Measurements from ENCODE around the gene MYL6B.
"Not testable (repeated sequence)": the region's sequence is repeated elsewhere in the genome, so short reads cannot be mapped to it uniquely, and the experiment has no call there.

The MYL6B gene

DNA sequence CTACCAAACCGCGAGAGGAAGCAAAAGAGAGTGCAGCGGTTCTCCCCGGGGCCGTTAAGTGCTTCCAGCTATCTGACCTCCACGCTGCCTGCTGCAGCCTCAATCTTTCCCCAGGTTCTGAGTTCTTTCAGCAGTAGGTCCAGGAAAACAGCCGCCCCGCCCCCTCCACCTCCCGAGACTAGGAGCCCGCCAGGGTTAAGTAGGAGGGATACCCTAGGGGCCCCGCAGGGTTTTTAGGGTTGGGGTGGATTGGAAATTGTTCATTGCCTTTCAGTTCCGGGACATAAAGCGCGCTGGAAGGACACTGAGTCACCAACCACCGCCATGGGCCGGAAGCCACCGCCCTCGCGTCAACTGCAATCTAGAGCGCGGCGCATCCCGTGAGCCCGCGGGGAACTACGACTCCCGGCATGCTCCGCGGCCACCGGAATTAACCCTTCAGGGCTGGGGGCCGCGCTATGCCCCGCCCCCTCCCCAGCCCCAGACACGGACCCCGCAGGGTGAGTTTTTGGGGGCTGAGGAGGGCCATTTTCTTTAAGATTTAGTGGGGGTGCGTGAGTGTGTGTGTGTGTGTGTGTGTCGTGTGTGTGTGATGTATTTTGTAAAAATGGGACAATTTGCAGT is at the start of gene MYL6B:
Gene MYL6B (plus strand): TSS at position 456 of the 624 bp plus-strand sequence. CDS start 1,332 bp downstream, outside the sequence.
- peak; percentile 87 for DNase-seq (ENCODE audit: low read depth, low spot score)

DNA sequence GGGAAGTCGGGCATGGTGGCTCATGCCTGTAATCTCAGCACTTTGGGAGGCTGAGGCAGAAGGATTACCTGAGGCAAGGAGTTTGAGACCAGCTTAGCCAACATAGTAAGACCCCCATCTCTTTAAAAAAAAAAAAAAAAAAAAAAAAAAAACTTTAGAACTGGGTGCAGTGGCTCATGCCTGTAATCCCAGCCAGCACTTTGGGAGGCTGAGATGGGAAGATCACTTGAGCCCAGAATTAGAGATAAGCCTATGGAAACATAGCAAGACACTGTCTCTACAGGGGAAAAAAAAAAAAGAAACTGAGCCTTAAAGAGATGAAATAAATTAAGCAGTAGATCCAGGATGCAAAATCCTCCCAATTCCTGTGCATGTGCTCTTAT is 49.7 kb upstream of the MYL6B start:
- no peak for DNase-seq (ENCODE audit: low read depth, low spot score)

DNA sequence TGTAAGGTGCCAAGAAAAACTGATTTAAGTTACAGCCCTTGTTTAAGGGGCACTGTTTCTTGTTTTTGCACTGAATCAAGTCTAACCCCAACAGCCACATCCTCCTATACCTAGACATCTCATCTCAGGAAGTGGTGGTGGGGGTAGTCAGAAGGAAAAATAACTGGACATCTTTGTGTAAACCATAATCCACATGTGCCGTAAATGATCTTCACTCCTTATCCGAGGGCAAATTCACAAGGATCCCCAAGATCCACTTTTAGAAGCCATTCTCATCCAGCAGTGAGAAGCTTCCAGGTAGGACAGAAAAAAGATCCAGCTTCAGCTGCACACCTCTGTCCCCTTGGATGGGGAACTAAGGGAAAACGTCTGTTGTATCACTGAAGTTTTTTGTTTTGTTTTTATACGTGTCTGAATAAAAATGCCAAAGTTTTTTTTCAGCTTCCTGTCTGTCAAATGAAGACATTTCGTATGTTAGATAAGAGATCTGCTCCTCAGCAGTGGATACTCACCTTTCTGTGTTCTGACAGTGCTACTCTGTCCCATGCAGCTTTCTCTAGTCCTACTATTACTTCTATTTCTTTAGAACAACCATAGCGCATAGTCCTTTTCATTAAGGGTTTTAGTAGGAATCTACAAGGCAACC is 49.2 kb upstream of the MYL6B start:
- DNase-seq (ENCODE audit: low read depth, low spot score) = no peak

DNA sequence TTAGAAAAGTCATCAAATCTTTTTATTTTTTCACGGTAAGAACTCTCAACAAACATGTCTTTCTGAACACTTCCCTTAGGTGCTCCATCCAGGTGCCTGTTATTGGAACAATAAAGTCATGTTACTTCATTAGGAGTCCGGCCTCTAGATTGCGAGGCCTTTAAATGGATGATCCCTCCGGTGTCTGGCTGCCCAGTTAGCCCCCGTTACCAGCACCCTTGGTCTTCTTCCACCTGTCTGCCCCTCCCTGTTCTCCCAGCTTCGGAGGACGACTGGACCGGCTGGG is 48.6 kb upstream of the MYL6B start:
- DNase-seq (ENCODE audit: low read depth, low spot score) = no peak

DNA sequence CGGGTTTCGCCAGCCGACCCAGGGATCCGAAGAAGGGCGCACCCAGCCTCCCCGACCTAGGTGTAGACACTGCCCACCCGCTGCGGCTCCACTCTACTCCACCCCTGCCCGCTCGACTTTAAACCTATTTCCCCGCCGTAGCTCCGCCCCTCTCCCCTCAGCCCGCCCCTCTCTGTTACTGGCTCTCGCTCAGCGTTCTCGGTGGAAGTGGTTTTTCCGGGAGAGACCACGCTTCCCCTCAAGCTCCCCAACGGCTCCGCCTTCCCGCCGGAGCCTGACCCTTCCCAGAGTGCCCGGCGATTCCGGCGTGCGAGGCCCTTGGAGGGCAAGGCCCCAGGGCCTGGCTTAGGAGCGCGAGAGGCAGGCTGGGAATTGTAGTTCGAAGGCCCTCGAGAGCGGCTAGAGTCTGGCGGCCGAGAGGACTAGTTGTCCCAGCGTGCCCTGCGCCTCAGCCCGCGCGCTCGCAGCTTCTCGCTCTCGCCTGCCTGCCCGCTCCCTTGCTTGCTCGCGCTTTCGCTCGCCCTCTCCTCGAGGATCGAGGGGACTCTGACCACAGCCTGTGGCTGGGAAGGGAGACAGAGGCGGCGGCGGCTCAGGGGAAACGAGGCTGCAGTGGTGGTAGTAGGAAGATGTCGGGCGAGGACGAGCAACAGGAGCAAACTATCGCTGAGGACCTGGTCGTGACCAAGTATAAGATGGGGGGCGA is 48.1 kb upstream of the MYL6B start, which contains the start of gene PA2G4:
Gene PA2G4 (plus strand): TSS at position 451 of the 706 bp plus-strand sequence. CDS start 179 bp downstream, at position 630.
- peak; percentile 98 for DNase-seq (ENCODE audit: low read depth, low spot score)

DNA sequence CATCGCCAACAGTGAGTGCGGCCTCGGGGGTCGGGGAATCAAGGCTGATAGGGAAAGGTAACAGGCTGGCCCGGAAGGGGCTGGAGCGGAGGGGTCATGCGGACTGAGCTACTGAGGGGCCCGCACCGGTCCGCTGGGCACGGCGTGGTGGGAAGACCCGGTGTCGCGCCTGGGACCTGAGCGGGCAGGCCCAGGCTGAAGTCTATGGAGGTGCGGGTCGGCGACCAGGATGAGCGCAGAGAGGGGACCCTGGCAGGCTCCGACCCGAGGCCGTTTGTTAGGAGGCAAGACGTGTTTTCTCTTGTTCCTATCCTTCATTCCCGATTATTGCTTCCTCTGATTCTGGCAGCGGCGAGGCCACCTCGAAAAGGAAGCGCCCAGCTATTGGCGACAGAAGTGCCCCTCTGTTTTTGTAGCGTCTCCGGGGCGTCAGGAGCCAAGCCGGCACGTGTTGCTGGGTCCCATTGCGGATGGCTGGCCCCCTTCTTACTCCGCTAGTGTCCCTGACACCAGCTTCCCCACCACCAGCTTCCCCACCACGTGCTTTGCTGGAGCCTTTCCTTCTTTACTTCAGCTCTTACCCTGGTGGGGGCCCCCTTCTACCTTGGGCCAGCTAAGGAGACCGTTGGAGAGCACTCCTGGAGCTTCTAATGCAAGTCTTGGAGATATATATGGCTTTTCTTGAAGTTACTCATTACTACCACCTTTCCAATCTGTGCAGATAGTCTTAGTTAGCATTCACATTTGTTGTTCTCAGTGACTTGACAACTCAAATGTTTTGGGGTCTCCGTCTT is 47.4 kb upstream of the MYL6B start:
- no peak for DNase-seq (ENCODE audit: low read depth, low spot score)

DNA sequence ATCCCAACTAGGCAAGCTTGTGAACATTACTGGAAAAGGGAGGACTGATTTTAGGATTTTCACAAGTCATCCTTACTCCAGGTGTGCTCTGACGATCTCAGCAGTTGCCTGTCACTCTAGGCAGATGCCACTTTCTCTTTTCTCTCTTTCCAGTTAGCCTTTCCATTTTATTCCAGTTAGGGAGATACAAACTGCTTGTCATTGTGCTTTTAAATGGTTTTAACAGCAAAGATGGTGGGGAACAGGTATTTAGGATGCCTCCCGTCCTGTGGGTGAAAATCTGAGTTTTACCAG is 46.8 kb upstream of the MYL6B start:
- no peak for DNase-seq (ENCODE audit: low read depth, low spot score)

DNA sequence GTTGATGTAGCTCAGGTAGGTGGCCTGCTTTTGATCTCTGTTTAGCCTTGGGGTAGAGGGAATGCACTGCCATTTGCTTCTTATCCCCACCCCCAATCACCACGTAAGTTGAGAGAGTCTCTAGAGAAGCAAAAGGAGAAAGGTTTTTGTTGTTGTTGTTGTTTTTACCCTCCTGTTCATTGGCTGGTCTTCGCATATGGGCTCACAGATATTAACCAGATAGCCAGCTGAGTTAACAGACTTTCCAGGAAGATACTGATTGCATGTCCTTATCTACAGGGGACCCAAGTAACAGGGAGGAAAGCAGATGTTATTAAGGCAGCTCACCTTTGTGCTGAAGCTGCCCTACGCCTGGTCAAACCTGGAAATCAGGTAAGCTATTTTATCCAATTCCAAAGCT is 45.1 kb upstream of the MYL6B start:
- DNase-seq (ENCODE audit: low read depth, low spot score) = no peak

DNA sequence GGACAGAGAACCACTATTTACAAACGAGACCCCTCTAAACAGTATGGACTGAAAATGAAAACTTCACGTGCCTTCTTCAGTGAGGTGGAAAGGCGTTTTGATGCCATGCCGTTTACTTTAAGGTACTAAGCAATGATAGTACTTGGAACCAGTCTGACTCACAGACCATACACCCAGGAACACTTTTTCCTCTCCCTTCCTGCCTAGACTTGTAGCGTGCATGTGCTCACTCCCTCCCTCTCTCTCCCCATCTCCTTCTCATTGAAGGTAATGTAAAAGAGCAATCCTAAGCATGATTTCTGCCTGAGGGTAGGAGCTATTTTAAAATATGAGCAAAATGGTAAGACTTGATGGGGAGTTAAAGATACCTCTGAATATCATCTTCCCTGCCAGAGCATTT is 41.8 kb upstream of the MYL6B start:
- no peak for DNase-seq (ENCODE audit: low read depth, low spot score)

DNA sequence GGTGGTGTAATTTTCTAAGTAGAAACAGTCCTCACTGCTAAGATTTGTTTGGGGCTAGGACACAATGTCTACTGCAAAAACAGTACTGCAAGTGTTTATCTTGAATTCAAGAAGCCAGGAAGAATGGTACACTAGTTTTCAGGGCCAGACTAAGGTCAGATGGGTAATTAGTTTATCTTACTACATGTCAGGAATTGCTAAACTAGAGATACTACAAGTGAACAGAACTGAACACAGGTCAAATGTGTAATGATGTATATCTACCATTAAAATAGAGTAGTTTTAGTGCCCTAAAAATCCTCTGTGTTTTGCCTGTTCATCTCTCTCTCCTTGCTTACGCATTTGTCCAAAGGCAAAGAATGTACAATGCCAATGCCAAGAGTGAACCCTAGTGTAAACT is 38.3 kb upstream of the MYL6B start:
- DNase-seq (ENCODE audit: low read depth, low spot score) = no peak

DNA sequence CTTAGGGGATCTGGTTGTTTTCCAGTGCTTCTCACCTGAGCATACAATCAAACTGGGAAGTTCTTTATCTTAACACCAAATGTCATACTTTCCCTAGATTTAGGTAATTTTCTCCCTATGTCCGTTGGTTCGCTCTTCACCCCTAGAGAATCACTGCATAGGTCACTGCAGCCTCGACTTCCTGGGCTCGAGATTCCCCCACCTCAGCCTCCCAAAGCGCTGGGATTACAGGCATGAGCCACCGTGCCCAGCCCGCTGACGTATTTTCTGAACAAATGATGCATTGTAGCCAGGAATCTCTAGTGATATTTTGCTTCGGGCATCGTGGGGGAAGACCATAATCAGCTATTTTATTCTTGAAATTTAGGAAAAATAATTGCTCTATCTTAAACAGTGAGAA is 37.1 kb upstream of the MYL6B start:
- DNase-seq (ENCODE audit: low read depth, low spot score) = no peak

DNA sequence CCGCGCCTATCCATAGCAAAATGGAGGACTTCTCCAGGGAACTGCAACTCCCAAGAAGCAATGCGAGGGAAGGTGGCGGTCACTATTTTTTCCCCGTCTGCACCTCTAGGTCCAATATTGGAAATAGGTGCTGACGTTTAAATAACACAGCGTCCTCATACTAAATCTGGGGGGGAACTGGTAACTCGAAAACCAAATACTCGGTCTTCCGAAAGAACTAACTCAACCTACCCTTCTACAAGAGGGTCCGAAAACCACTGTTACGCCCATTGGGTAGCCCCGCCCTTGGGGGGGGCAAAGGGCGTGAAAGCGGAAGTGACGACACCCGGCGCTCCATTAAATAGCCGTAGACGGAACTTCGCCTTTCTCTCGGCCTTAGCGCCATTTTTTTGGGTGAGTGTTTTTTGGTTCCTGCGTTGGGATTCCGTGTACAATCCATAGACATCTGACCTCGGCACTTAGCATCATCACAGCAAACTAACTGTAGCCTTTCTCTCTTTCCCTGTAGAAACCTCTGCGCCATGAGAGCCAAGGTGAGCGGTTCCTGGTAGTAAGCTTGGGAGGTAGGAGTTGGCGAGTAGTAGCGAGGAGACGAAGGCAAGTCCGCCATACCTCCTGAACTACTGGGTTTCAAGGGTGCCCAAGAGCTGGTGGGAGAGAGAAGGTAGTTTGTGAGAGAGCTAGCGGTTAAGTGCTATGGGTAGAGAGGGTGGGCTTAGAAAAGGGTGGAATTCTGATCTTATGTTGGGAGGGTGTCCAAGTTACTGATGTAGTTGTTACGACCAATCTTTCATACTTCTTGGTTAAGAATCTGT is 35.9 kb upstream of the MYL6B start, which contains the start of gene RPL41:
Gene RPL41 (plus strand): TSS at position 367 of the 815 bp plus-strand sequence.
- peak; percentile 83 for DNase-seq (ENCODE audit: low read depth, low spot score)

DNA sequence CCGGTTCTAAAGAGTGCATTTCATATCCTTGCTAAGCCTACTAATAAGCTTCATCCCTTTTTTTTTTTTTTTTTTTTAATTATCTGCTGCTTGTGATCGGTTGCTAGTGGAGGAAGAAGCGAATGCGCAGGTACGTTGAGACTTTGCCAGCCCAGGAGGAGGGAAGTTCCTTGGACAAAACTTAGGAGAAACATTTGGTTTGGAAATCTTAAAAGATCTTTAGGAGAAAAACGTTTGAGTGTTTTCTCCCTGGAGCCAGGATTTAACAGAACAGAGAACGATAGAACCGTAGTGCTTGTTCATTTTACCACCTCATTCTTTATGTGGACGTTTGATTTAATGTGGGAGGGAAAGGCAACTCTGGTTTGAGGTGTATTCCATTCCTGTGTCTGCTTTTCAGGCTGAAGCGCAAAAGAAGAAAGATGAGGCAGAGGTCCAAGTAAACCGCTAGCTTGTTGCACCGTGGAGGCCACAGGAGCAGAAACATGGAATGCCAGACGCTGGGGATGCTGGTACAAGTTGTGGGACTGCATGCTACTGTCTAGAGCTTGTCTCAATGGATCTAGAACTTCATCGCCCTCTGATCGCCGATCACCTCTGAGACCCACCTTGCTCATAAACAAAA is 35.2 kb upstream of the MYL6B start:
- not testable (repeated sequence) for DNase-seq (ENCODE audit: low read depth, low spot score)

DNA sequence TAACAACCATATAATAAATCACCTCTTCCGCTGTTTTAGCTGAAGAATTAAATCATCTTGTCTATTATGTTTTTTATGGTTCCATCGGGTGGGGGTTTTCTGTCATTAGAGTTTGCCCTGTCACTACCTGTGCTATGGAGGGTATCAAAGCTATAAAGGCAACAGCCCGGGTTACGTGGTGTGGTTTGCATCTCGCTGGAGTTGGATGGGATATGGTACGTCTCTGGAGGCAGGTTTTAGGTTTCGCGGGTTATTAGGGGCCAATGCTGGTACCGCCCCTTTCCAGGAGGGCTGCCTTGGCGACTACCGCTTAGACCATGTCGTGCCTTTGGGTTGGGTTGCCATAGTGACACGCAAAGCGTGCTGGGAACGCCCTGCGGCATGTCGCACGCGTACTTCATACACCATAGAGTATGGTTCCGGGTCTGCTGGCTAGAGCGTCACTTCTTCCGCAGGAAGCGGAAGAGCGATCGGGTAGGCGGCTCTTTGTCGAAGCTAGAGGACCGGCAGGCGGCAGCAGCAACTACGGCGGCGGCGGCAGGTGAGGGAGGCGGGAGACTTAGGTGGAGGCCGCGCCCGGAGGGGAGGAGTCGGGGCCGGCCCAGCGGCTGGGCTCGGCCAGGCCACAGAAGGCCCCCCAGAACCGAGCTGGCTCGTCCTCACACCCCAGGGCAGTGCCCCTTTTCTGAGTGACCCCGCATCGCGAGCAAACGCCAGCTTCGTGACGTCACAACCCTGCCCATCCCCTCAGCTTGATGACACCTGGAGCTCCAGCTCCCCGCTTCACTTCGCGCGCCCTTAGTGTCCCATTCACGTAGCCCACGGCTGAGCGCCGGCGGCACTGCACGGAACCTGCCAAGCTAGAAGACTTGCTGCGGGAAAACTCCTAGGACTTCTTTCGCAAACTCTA is 34.4 kb upstream of the MYL6B start, which contains the start of gene ZC3H10:
Gene ZC3H10 (plus strand): TSS at position 489 of the 910 bp plus-strand sequence. CDS start 2,297 bp downstream, outside the sequence.
- DNase-seq (ENCODE audit: low read depth, low spot score) = peak; percentile 94

DNA sequence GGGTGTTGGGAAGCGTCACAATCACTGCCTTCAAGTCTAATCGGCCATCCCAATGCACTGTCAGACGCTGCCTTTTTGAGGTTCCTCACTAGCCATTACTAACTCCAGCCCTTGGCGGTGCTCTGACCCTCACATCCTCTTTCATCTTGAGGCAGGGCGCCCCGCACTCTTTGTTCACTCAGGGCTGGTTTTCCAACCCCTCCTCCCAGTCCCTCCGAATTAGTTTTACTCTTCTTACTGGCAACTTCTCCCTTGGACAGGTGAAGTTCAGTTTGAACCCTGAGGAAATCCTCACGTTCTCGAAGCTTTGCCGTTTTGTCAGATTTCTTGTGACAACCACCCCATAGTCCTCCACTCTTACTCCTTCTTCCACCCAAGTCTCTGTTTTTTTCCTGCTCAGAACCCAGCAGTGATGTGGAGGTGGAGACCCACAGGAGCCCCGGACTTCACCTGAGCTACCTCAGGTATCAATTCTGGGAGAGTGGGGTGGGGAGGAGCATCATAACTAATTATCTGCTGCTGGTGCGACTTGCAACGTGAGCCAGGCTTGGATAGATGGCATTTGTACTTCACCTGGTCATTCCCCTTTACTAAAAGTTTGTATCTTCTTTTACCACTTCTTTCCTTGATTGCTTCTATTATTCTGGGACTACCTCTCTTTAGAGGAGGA is 33.6 kb upstream of the MYL6B start:
- no peak for DNase-seq (ENCODE audit: low read depth, low spot score)

DNA sequence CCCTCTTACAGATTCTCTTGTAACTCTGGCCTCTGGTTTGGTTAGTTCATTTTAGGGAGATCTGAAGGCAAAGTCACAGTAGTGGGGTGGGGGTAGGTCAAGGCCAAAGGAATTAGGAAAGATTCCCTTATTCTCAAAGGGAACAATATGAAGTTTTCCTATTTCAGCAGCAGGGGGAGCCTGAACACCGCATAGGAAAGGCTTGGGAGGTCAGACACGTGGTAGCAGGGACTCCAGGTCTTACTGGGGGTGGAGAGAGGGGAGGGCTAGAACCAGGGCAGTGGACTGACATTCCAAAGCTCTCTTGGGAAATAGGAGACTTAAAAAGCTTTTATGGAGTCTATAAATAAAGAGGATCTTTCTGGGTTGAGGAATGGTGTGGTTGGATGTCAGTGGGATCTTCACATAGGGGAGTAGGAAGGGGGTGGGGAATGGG is 33.0 kb upstream of the MYL6B start:
- no peak for DNase-seq (ENCODE audit: low read depth, low spot score)

DNA sequence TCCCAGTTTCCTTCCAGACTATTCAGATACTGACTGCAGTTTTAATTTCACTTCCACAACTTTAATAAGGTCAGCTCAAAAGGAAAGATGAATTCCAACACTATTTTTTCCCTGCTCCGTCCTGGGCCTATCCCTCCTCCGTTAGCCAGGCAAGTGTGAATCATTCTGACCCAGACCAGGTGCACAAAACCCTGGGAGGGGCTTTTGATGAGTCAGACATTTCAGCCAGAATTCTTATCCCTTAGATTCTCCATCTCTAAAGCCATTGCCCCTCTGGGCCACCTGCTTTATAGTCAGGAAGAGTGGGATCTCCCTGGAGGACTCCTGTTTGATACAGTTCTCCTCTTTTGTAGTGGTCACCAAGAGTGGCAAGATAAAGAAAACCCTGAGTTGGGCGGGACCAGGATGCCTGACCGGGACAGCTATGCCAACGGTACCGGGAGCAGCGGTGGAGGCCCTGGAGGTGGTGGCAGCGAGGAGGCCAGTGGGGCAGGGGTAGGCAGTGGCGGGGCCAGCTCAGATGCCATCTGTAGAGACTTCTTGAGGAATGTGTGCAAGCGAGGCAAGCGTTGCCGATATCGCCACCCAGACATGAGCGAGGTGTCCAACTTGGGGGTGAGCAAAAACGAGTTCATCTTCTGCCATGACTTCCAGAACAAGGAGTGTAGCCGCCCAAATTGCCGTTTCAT is 32.1 kb upstream of the MYL6B start:
- no peak for DNase-seq (ENCODE audit: low read depth, low spot score)

DNA sequence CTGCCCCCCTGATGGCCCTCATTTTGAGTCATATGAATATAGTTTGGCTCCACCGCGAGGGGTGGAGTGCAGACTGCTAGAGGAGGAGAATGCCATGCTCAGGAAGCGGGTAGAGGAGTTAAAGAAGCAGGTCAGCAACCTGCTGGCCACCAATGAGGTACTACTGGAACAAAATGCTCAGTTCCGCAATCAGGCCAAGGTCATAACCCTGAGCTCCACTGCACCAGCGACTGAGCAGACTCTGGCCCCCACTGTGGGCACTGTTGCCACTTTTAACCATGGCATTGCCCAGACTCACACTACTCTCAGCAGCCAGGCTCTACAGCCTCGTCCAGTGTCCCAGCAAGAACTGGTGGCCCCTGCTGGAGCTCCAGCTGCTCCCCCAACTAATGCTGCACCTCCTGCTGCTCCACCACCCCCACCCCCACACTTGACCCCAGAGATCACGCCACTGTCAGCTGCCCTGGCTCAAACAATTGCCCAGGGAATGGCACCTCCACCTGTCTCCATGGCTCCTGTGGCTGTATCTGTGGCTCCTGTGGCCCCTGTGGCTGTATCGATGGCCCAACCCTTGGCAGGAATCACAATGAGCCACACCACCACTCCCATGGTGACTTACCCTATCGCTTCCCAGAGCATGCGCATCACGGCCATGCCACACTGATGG is 31.1 kb upstream of the MYL6B start:
- DNase-seq (ENCODE audit: low read depth, low spot score) = no peak

Data from activated naive CD8-positive, alpha-beta T cell treated with anti-CD3 and anti-CD28 coated beads, Interleukin-2, amount 50 U/mL, for 16 hours (primary cell).